HCT116 (cell line): ENCODE data around the gene PLEKHA4. TPM values are rescaled to one million over a fixed set of nuclear protein-coding genes. Genes with fewer than 3 reads are reported as not detected.

ENCODE experiments used
- ATAC-seq: fragments of 200-7000 bp; cut with Tn5 transposase; 2 replicates; pipeline ENCODE4 v1.9.1; 2020; ENCODE audit warnings: mild to moderate bottlenecking, moderate library complexity
- BruUV-seq: library from RNA; stranded (reverse); fragments of 400-500 nt; replicated peaks from 2 replicates; lab custom pipeline; 2021; lab: Mats Ljungman, UMichigan
- CTCF ChIA-PET: fragments of 300-600 bp; sonication (Branson Sonifier 250); formaldehyde crosslinking; loops from one replicate; lab custom pipeline; 2021; ENCODE audit warnings: antibody characterized with exemption; lab: Charles Lee
- POLR2A ChIA-PET: fragments of 300-600, 350-600 bp; sonication (Branson Sonifier 250); formaldehyde crosslinking; loops from one replicate; lab custom pipeline; 2021; ENCODE audit warnings: antibody characterized with exemption; lab: Charles Lee
- RAD21 ChIA-PET, 2 experiments: fragments of 300-600 bp; sonication (Branson Sonifier 250); formaldehyde crosslinking; loops; one replicate each; lab custom pipeline; 2023; ENCODE audit warnings: low total read pairs in 2 of 2; ENCODE audit not compliant: uncharacterized antibody in 2 of 2, unreplicated experiment in 2 of 2, low non-redundant PET in 1 of 2; lab: Charles Lee
- DNase-seq: peaks from one replicate; pipeline ENCODE4 v3.0.0-alpha.2; 2010; ENCODE audit warnings: low read depth, low spot score
- H2AFZ ChIP-seq: fragments of 200-600 bp; shearing (Covaris generic), sonication (generic); 2 replicates; pipeline ENCODE4 v1.6.1; 2017; ENCODE audit warnings: low read depth, mixed run types, mixed read lengths, antibody characterized with exemption, low read length; ENCODE audit not compliant: poor library complexity, severe bottlenecking
- H3K27ac ChIP-seq: 2 replicates; pipeline ENCODE4 v1.5.1; 2012; ENCODE audit warnings: low read depth, low read length
- H3K27me3 ChIP-seq: fragments of 200-600 bp; sonication (generic); 2 replicates; pipeline ENCODE4 v1.6.1; 2016; ENCODE audit warnings: mixed run types, low read length, mixed read lengths; ENCODE audit not compliant: insufficient read depth
- H3K36me3 ChIP-seq, 2 experiments: fragments of 200-500 bp in 1 of 2; fragments of 200-600 bp in 1 of 2; sonication (Bioruptor generic) in 1 of 2; sonication (generic) in 1 of 2; 2 replicates each; pipeline versions ENCODE4 v1.5.1 to v1.6.1; 2014 to 2016; ENCODE audit warnings: low read length in 2 of 2, inconsistent platforms in 1 of 2, mixed read lengths in 1 of 2, mixed run types in 1 of 2; ENCODE audit not compliant: insufficient read depth in 2 of 2, control insufficient read depth in 1 of 2
- H3K4me1 ChIP-seq, 2 experiments: fragments of 200-600 bp in 1 of 2; sonication (generic) in 1 of 2; 2 replicates each; pipeline versions ENCODE4 v1.5.1 to v1.6.1; 2012 to 2017; ENCODE audit warnings: low read length in 2 of 2, inconsistent platforms in 1 of 2, mild to moderate bottlenecking in 1 of 2, mixed read lengths in 1 of 2, mixed run types in 1 of 2, moderate library complexity in 1 of 2; ENCODE audit not compliant: insufficient read depth in 2 of 2, control insufficient read depth in 1 of 2
- H3K4me2 ChIP-seq: fragments of 200-600 bp; sonication (generic); 2 replicates; pipeline ENCODE4 v1.6.1; 2017; ENCODE audit warnings: mixed run types, low read length, mixed read lengths
- H3K4me3 ChIP-seq, 2 experiments: fragments of 200-600 bp in 1 of 2; sonication (generic) in 1 of 2; replicated peaks in 1 of 2; 2 replicates each; pipeline ENCODE4 v1.5.1; 2011 to 2016; ENCODE audit warnings: low read length in 2 of 2, control low read depth in 1 of 2, low read depth in 1 of 2, mild to moderate bottlenecking in 1 of 2, mixed read lengths in 1 of 2, mixed run types in 1 of 2
- H3K79me2 ChIP-seq: fragments of 200-600 bp; sonication (generic); 2 replicates; pipeline ENCODE4 v1.6.1; 2017; ENCODE audit warnings: mild to moderate bottlenecking, mixed run types, low read length, moderate library complexity, mixed read lengths; ENCODE audit not compliant: insufficient read depth
- H3K9ac ChIP-seq: fragments of 200-600 bp; sonication (generic); 2 replicates; pipeline ENCODE4 v1.6.1; 2016; ENCODE audit warnings: low read length, mixed read lengths
- H3K9me2 ChIP-seq: fragments of 200-600 bp; sonication (generic), shearing (Covaris generic); 2 replicates; pipeline ENCODE4 v1.6.1; 2017; ENCODE audit warnings: mixed run types, mild to moderate bottlenecking, moderate library complexity; ENCODE audit not compliant: insufficient read depth
- H3K9me3 ChIP-seq, 2 experiments: fragments of 200-500 bp in 1 of 2; fragments of 200-600 bp in 1 of 2; sonication (Bioruptor generic) in 1 of 2; sonication (generic) in 1 of 2; 2 replicates each; pipeline ENCODE4 v1.6.1; 2014 to 2017; ENCODE audit warnings: low read length in 2 of 2, mixed read lengths in 2 of 2, inconsistent platforms in 1 of 2, low read depth in 1 of 2, mild to moderate bottlenecking in 1 of 2, mixed run types in 1 of 2, moderate library complexity in 1 of 2; ENCODE audit not compliant: control insufficient read depth in 1 of 2, insufficient read depth in 1 of 2
- H4K20me1 ChIP-seq: fragments of 200-600 bp; sonication (generic), shearing (Covaris generic); 2 replicates; pipeline ENCODE4 v1.6.1; 2017; ENCODE audit warnings: mixed run types, mild to moderate bottlenecking, moderate library complexity; ENCODE audit not compliant: insufficient read depth
- CBX3 ChIP-seq: IDR thresholded peaks from 2 replicates; pipeline ENCODE4 v1.6.1; 2012; ENCODE audit warnings: low read depth
- CEBPB ChIP-seq: IDR thresholded peaks from 2 replicates; pipeline ENCODE4 v1.6.1; 2012; ENCODE audit warnings: low read depth
- CTCF ChIP-seq, 3 experiments: fragments of 200-600 bp in 1 of 3; sonication (generic) in 1 of 3; IDR thresholded peaks in 2 of 3; conservative IDR thresholded peaks in 1 of 3; 2 replicates each; pipeline ENCODE4 v1.5.1; 2012 to 2017; ENCODE audit warnings: low read depth in 2 of 3, low read length in 2 of 3, antibody characterized with exemption in 1 of 3, borderline replicate concordance in 1 of 3, control low read depth in 1 of 3, mild to moderate bottlenecking in 1 of 3, mixed read lengths in 1 of 3, mixed run types in 1 of 3, moderate library complexity in 1 of 3; ENCODE audit not compliant: insufficient read depth in 1 of 3
- ELF1 ChIP-seq: IDR thresholded peaks from 2 replicates; pipeline ENCODE4 v1.6.1; 2012; ENCODE audit warnings: low read depth, borderline replicate concordance
- EZH2 ChIP-seq: fragments of 200-600 bp; sonication (generic); IDR thresholded peaks from 2 replicates; pipeline ENCODE4 v1.6.1; 2017; ENCODE audit warnings: antibody characterized with exemption, mixed run types
- MAX ChIP-seq: IDR thresholded peaks from 2 replicates; pipeline ENCODE4 v1.6.1; 2012
- POLR2A ChIP-seq: IDR thresholded peaks from 2 replicates; pipeline ENCODE4 v1.7.0; 2011; ENCODE audit warnings: borderline replicate concordance; ENCODE audit not compliant: insufficient read depth, insufficient read length; ENCODE audit errors: extremely low read depth
- RAD21 ChIP-seq: IDR thresholded peaks from 2 replicates; pipeline ENCODE4 v1.6.1; 2012; ENCODE audit warnings: low read depth, mild to moderate bottlenecking
- SIN3A ChIP-seq: IDR thresholded peaks from 2 replicates; pipeline ENCODE4 v1.6.1; 2012; ENCODE audit warnings: low read depth
- TCF7L2 ChIP-seq: IDR thresholded peaks from 2 replicates; pipeline ENCODE4 v1.7.0; 2011; ENCODE audit warnings: borderline replicate concordance, inconsistent platforms; ENCODE audit not compliant: insufficient read depth, insufficient read length; ENCODE audit errors: extremely low read depth
- YY1 ChIP-seq: IDR thresholded peaks from 2 replicates; pipeline ENCODE4 v1.6.1; 2011; ENCODE audit warnings: low read length, low read depth, moderate library complexity, mild to moderate bottlenecking; ENCODE audit not compliant: insufficient replicate concordance; ENCODE audit errors: extremely low read depth
- ZBTB33 ChIP-seq: IDR thresholded peaks from 2 replicates; pipeline ENCODE4 v1.6.1; 2011; ENCODE audit warnings: mild to moderate bottlenecking, low read length, moderate library complexity; ENCODE audit not compliant: insufficient replicate concordance; ENCODE audit errors: extremely low read depth
- intact Hi-C: fragments of 100-400 bp; cut with micrococcal nuclease; formaldehyde crosslinking; loops from 2 replicates; pipeline ENCODE4 v1.10.0; 2022
- total RNA-seq: library from RNA; stranded (reverse); gene quantifications from one replicate; pipeline ENCODE4 v1.2.1, GENCODE V29; 2021; ENCODE audit not compliant: unreplicated experiment

Gene PLEKHA4
- total RNA-seq, 1 experiment from 2014 or later = 20.4 TPM

- TF ChIP-seq CTCF (IDR thresholded peaks at IDR 0.05 in 2 of 3, conservative IDR thresholded peaks at IDR 0.05 in 1 of 3; ENCODE audit: borderline replicate concordance in 1 of 3, insufficient read depth in 1 of 3, low read depth in 2 of 3, low read length in 2 of 3) (no peak), SIN3A (no peak), ELF1 (no peak), TCF7L2 (no peak), RAD21 (no peak), MAX (no peak), EZH2 (no peak)
Measured at GRCh38 chr19:48796298-48797083, 71.9 kb downstream of the PLEKHA4 start (continued).

GRCh38 chr19:48795685-48796070, 72.7 kb downstream of the PLEKHA4 start:
- peak overlapping the region; percentile 26 for H3K27ac ChIP-seq
- no peak for DNase-seq
- peak overlapping the region; percentile 59; the same call in 1 of the 2 replicates for H3K4me2 ChIP-seq

More at GRCh38 chr19:48795685-48796070, 72.7 kb downstream of the PLEKHA4 start:
- BruUV-seq = no TSS peak
- H3K36me3 ChIP-seq = no peaks in the 10 kb centered on the region
- H3K9me3 ChIP-seq = no peaks in the 10 kb centered on the region
- ChIA-PET RAD21 (interaction anchor here (0.5 to 1.4 kb wide), 11 partner anchors 15 to 429 kb away, joined by 3 to 6 read pairs (median 3); partner anchors contain the start of genes HSD17B14 (in 2 of the 2), BCAT2 (in 1 of the 2), GYS1 (in 1 of the 2) and RUVBL2 (in 1 of the 2)), POLR2A (interaction anchor here (0.7 to 1.7 kb wide), 4 partner anchors 15 to 76 kb away, joined by 3 to 7 read pairs (median 5); partner anchors contain the start of genes BCAT2 and PPP1R15A), CTCF (interaction anchor here (0.6 to 3.0 kb wide), 30 partner anchors 10 to 403 kb away, joined by 3 to 38 read pairs (median 4); partner anchors contain the start of genes BCAT2, CA11, GYS1 and HSD17B14)
- no peak overlapping the region for H2AFZ ChIP-seq
- no peak for TF ChIP-seq POLR2A
- no peak for TF ChIP-seq YY1
- TF ChIP-seq ZBTB33 = no peak
- TF ChIP-seq ELF1 = no peak
- TF ChIP-seq CEBPB = no peak
- TF ChIP-seq CBX3 = no peak
- H3K79me2 ChIP-seq = no peaks in the 10 kb centered on the region
- no peaks in the 10 kb centered on the region for H3K9me2 ChIP-seq
- H3K9ac ChIP-seq = no peak overlapping the region
- peak; percentile 7; the same call in 1 of the 2 replicates for ATAC-seq
- peaks cover 0 to 11% of the 10 kb centered on the region in 2 experiments; a peak in 1 of 4 replicates for H3K4me1 ChIP-seq
- H3K27me3 ChIP-seq = no peaks in the 10 kb centered on the region
- intact Hi-C loops = loop anchor here (1.0 kb wide), 1 partner anchor 40 kb away; no protein-coding TSS in a partner anchor
- H3K4me3 ChIP-seq = no peak overlapping the region
- H4K20me1 ChIP-seq = no peaks in the 10 kb centered on the region
